Activated CD4-positive, alpha-beta T cell treated with anti-CD3 and anti-CD28 coated beads for 1 hour (primary cell): ENCODE results near the gene BNC2.

ENCODE experiments used
- DNase-seq: peaks from one replicate; pipeline ENCODE4 v3.0.0-alpha.2; 2020

The BNC2 gene

GRCh38 chr9:16387382-16387781, 483.1 kb downstream of the BNC2 start:
- no peak for DNase-seq

GRCh38 chr9:16386827-16387077, 483.7 kb downstream of the BNC2 start:
- no peak for DNase-seq

GRCh38 chr9:16386007-16386826, 484.3 kb downstream of the BNC2 start:
- DNase-seq, result no peak

GRCh38 chr9:16385590-16385989, 484.9 kb downstream of the BNC2 start:
- no peak for DNase-seq

- DNase-seq, result no peak
Observed at GRCh38 chr9:16384993-16385392, 485.5 kb downstream of the BNC2 start.

GRCh38 chr9:16377311-16377710, 493.2 kb downstream of the BNC2 start:
- no peak for DNase-seq

GRCh38 chr9:16371306-16371705, 499.2 kb downstream of the BNC2 start:
- DNase-seq, result no peak

GRCh38 chr9:16370647-16371046, 499.8 kb downstream of the BNC2 start:
- no peak for DNase-seq

GRCh38 chr9:16369427-16369826, 501.0 kb downstream of the BNC2 start:
- no peak for DNase-seq

- DNase-seq, result no peak
Observed at GRCh38 chr9:16368237-16369087, 502.0 kb downstream of the BNC2 start.

GRCh38 chr9:16367605-16368231, 502.8 kb downstream of the BNC2 start:
- DNase-seq, result no peak

- no peak for DNase-seq
Observed at GRCh38 chr9:16364347-16364746, 506.1 kb downstream of the BNC2 start.

- DNase-seq, result no peak
Observed at GRCh38 chr9:16363916-16364315, 506.6 kb downstream of the BNC2 start.

GRCh38 chr9:16363073-16363781, 507.2 kb downstream of the BNC2 start:
- DNase-seq, result no peak

- DNase-seq, result no peak
Observed at GRCh38 chr9:16361939-16362338, 508.5 kb downstream of the BNC2 start.

- no peak for DNase-seq
Observed at GRCh38 chr9:16361118-16361517, 509.4 kb downstream of the BNC2 start.

GRCh38 chr9:16360247-16360646, 510.2 kb downstream of the BNC2 start:
- DNase-seq, result no peak
